HFFc6 (cell line): ENCODE data around the gene SIGLEC11. TPM values are rescaled to one million over a fixed set of nuclear protein-coding genes. Genes with fewer than 3 reads are reported as not detected.

Experiments used
- DNase-seq: peaks from one replicate; pipeline ENCODE4 v3.0.0-alpha.2; 2018
- H3K27ac Mint-ChIP-seq: 2 replicates; pipeline ENCODE4 v1.8.0; 2020; ENCODE audit warnings: mild to moderate bottlenecking, mixed read lengths
- H3K27me3 Mint-ChIP-seq: 2 replicates; pipeline ENCODE4 v1.8.0; 2021; ENCODE audit warnings: mild to moderate bottlenecking, moderate library complexity, mixed read lengths; ENCODE audit not compliant: insufficient read depth
- H3K36me3 Mint-ChIP-seq: 2 replicates; pipeline ENCODE4 v1.8.0; 2021; ENCODE audit warnings: low read depth, mixed read lengths
- H3K4me1 Mint-ChIP-seq: 2 replicates; pipeline ENCODE4 v1.8.0; 2020; ENCODE audit warnings: low read depth, mixed read lengths
- H3K4me3 Mint-ChIP-seq: 2 replicates; pipeline ENCODE4 v1.8.0; 2020; ENCODE audit warnings: mild to moderate bottlenecking, moderate library complexity, mixed read lengths
- H3K9me3 Mint-ChIP-seq: 2 replicates; pipeline ENCODE4 v1.8.0; 2020; ENCODE audit warnings: mild to moderate bottlenecking, mixed read lengths
- total RNA-seq, 6 experiments: library from RNA; stranded (reverse); fragmentation: NEBNext Ultra II Directional; extraction: Animal tissue kit (Norgen Biotek cat#: 25700); gene quantifications; 2 replicates in 1 of 6; 3 replicates in 5 of 6; pipeline ENCODE4 v1.2.3, GENCODE V29; 2021
- TF ChIP-seq, protein P1 (sequence below): fragments of 200-600 bp; sonication (generic); IDR thresholded peaks from 2 replicates; pipeline ENCODE4 v1.5.0; 2021; ENCODE audit warnings: antibody characterized with exemption, mild to moderate bottlenecking

SIGLEC11 gene
- total RNA-seq, 6 experiments from 2014 or later: not detected

DNA sequence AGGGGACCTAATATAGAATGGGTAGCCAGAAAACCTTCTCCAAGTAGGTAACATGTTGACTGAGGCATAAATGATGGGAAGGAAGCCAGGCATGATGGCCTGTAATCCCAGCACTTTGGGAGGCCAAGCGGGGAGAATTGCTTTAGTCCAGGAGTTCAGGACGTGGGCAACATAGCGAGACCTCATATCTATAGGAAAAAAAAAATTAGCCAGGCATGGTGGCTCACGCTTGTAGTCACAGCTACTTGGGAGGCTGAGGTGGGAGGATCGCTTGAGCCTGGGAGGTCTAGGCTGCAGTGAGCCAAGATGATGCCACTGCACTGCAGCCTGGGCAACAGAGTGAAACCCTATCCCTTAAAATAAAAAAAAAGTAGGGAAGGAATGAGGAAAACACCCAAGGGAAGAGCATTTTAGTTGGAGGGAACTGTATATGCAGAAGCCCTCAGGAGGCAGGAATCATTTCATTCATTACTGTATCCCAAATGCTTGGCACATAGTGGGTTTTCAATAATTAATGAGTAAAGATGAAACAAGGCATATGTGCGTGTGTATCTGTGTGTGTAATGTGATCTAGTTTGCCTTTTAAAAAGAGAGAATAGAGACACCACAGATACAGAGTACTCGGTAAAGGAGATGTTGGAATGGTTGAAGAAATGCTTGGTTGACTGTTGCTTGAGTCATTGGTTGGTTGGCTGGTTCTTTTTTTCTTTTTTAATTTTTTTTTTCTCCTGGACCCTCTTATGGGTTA, 29.5 kb downstream of the SIGLEC11 start:
- no peak overlapping the region for H3K4me3 Mint-ChIP-seq
- H3K27ac Mint-ChIP-seq: no peak overlapping the region

DNA sequence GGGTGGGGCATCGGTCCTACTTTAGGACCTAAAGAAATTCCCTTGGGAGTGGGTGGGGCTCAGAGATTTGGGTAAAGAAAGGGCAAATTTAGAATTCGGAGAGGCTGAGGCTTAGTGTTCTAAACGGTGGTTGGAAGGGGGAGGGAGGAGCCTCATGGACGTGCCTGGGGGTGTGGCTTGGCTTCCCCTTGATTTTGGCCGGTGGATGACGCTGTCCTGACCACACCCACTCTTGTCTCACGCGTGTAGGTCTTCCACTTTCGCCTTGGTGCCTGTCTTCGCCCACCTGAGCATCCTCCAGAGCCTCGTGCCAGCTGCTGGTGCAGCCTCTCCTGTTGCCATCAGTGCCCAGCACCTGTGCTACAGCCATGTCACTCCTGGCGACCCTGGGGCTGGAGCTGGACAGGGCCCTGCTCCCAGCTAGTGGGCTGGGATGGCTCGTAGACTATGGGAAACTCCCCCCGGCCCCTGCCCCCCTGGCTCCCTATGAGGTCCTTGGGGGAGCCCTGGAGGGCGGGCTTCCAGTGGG, 30.4 kb downstream of the SIGLEC11 start:
- no peak for DNase-seq
- Mint-ChIP-seq H3K4me1 (peaks cover 19% of the 10 kb centered on the region), H3K36me3 (peaks cover 54% of the 10 kb centered on the region), H3K27ac (peak overlapping the region; percentile 94; the same call in 1 of the 2 replicates), H3K27me3 (peaks cover 13% of the 10 kb centered on the region), H3K4me3 (peak overlapping the region; percentile 95), H3K9me3 (peaks cover 8% of the 10 kb centered on the region; the same call in 1 of the 2 replicates)
- TF ChIP-seq, protein P1, sequence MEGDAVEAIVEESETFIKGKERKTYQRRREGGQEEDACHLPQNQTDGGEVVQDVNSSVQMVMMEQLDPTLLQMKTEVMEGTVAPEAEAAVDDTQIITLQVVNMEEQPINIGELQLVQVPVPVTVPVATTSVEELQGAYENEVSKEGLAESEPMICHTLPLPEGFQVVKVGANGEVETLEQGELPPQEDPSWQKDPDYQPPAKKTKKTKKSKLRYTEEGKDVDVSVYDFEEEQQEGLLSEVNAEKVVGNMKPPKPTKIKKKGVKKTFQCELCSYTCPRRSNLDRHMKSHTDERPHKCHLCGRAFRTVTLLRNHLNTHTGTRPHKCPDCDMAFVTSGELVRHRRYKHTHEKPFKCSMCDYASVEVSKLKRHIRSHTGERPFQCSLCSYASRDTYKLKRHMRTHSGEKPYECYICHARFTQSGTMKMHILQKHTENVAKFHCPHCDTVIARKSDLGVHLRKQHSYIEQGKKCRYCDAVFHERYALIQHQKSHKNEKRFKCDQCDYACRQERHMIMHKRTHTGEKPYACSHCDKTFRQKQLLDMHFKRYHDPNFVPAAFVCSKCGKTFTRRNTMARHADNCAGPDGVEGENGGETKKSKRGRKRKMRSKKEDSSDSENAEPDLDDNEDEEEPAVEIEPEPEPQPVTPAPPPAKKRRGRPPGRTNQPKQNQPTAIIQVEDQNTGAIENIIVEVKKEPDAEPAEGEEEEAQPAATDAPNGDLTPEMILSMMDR: no peak

More for the DNA sequence above, 29.5 kb downstream of the SIGLEC11 start:
- peaks cover 8% of the 10 kb centered on the region; the same call in 1 of the 2 replicates for H3K9me3 Mint-ChIP-seq
- H3K27me3 Mint-ChIP-seq: peaks cover 13% of the 10 kb centered on the region
- H3K4me1 Mint-ChIP-seq: peaks cover 18% of the 10 kb centered on the region
- TF ChIP-seq, protein P1: no peak
- H3K36me3 Mint-ChIP-seq: peaks cover 52% of the 10 kb centered on the region
- DNase-seq: no peak

DNA sequence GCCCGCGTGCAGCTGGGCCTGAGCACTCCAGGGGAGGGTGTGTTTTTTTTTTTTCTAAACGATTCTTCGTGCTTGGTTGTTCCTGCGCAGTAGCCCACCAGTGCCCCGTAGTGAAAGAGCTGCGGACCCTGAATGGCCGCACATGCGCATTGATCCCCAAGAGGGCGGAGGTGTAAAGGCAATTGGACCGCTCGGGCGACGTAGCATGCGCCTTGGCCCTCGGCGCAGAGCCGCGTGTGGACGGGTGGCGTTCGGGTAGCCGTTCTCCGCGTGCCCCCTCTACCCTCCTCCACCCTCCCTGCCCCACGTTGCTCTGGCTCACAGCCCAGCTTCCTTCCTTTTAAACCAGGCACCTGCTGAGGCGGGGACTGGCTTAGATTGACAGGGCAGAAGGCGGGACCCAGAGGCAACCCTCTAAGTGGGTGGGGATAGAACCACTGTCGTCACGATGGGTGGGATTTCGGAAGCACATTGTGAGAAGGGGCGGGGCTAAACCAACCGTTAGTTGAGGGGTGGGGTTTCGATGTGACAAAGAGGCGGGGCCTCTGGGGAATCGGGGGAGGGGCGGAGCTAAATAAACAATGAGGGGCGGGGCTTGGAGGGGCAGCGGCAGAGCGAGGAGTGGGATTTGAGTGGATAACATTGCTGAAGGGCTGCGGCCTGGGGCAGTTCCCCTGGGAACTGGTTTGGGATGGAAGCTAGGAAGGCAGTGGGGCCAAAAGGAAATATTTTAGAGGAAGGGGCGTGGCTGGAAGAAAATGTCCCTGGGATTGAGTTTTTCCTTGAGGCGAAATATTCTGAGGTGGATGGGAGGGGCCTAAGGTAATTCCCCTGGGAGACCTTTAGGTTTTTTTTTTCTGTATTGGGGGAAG, 31.1 kb downstream of the SIGLEC11 start:
- Mint-ChIP-seq H3K27me3 (peaks cover 13% of the 10 kb centered on the region), H3K4me3 (peak overlapping the region; percentile 95), H3K36me3 (peaks cover 59% of the 10 kb centered on the region), H3K4me1 (peaks cover 23% of the 10 kb centered on the region), H3K9me3 (peaks cover 8% of the 10 kb centered on the region; the same call in 1 of the 2 replicates), H3K27ac (peak overlapping the region; percentile 94)
- TF ChIP-seq, protein P1: peak; percentile 26; the same call in 1 of the 2 replicates
- DNase-seq: peak; percentile 95

DNA sequence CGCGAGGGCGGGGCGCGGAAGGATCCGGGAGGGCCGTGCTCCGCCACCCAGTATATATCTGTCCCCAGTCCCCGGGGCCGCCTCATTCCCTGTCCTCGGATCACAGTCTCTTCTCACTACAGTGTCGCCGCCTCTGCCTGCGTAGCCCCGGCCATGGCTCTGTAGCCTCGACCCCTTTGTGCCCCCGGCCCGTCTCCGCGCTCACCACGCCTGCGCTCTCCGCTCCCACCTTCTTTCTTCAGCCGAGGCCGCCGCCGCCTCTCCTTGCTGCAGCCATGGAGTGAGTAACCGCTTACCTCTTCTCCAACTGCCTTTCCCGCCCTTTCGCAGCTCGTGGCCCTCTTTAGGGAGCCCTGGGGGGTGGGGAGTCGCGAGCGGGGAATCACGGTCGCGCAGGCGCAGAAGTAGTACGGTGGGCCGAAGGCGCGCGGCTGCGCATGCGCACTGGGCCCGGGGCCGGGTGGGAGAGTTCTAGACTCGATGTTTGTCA, 31.8 kb downstream of the SIGLEC11 start, which contains the start of the genes ATF5 and NUP62:
Gene ATF5, plus strand, starts transcription at position 85 of the 490 bp plus-strand sequence. CDS start 1,646 bp downstream, outside the sequence.
Gene NUP62, minus strand, starts transcription at position 384 of the 490 bp plus-strand sequence. CDS start 19,697 bp downstream, outside the sequence.
- TF ChIP-seq, protein P1: no peak
- peak; percentile 66 for DNase-seq
- Mint-ChIP-seq H3K27ac (peak within 1 kb of the TSS; percentile 94), H3K27me3 (peaks cover 13% of the 10 kb centered on the region), H3K4me1 (peaks cover 23% of the 10 kb centered on the region), H3K36me3 (peaks cover 59% of the 10 kb centered on the region), H3K4me3 (peak within 1 kb of the TSS; percentile 95), H3K9me3 (peaks cover 8% of the 10 kb centered on the region; the same call in 1 of the 2 replicates)
